Keratinocyte (primary cell): ENCODE results near the gene ELOVL6. TPM values are rescaled to one million over a fixed set of nuclear protein-coding genes. Genes with fewer than 3 reads are reported as not detected.

Experiments
- DNase-seq: peaks from one replicate; pipeline ENCODE4 v3.0.0-alpha.2; 2011; ENCODE audit warnings: low read depth, missing footprints, low spot score
- FAIRE-seq: peaks from 2 replicates; lab custom pipeline; 2011; peaks lifted over from hg19 to GRCh38; lab: Jason Lieb, UNC
- H2AFZ ChIP-seq: 2 replicates; pipeline ENCODE4 v1.6.0; 2012; ENCODE audit warnings: low read length, control low read depth, inconsistent platforms; ENCODE audit not compliant: control insufficient read depth
- H3K27ac ChIP-seq: 2 replicates; pipeline ENCODE4 v1.5.1; 2011; ENCODE audit warnings: low read length; ENCODE audit not compliant: control insufficient read depth, insufficient read depth
- H3K27me3 ChIP-seq: 3 replicates; pipeline ENCODE4 v1.6.0; 2011; ENCODE audit warnings: low read length; ENCODE audit not compliant: control insufficient read depth, insufficient read depth; ENCODE audit errors: extremely low read depth
- H3K36me3 ChIP-seq, 2 experiments: 2 replicates in 1 of 2; 3 replicates in 1 of 2; pipeline ENCODE4 v1.5.1; 2011; ENCODE audit warnings: low read length in 2 of 2, mild to moderate bottlenecking in 1 of 2; ENCODE audit not compliant: control insufficient read depth in 2 of 2, insufficient read depth in 2 of 2; ENCODE audit errors: extremely low read depth in 1 of 2
- H3K4me1 ChIP-seq: 3 replicates; pipeline ENCODE4 v1.5.1; 2011; ENCODE audit warnings: low read length; ENCODE audit not compliant: control insufficient read depth, insufficient read depth; ENCODE audit errors: extremely low read depth
- H3K4me2 ChIP-seq: 3 replicates; pipeline ENCODE4 v1.6.0; 2011; ENCODE audit warnings: low read depth, low read length; ENCODE audit not compliant: control insufficient read depth, insufficient read depth; ENCODE audit errors: extremely low read depth
- H3K4me3 ChIP-seq, 3 experiments: fragments of 200-600 bp in 1 of 3; sonication (generic) in 1 of 3; 2 replicates in 2 of 3; 3 replicates in 1 of 3; pipeline ENCODE4 v1.5.1; 2011 to 2016; ENCODE audit warnings: low read length in 3 of 3, mild to moderate bottlenecking in 3 of 3, control low read depth in 2 of 3, inconsistent platforms in 1 of 3, low read depth in 1 of 3, mixed read lengths in 1 of 3, mixed run types in 1 of 3, moderate library complexity in 1 of 3; ENCODE audit not compliant: control insufficient read depth in 2 of 3, insufficient read depth in 2 of 3; ENCODE audit errors: extremely low read depth in 1 of 3
- H3K79me2 ChIP-seq: 2 replicates; pipeline ENCODE4 v1.6.0; 2012; ENCODE audit warnings: low read length; ENCODE audit not compliant: control insufficient read depth, insufficient read depth
- H3K9ac ChIP-seq: 3 replicates; pipeline ENCODE4 v1.6.0; 2011; ENCODE audit warnings: low read length; ENCODE audit not compliant: control insufficient read depth, insufficient read depth; ENCODE audit errors: extremely low read depth
- H3K9me1 ChIP-seq: 3 replicates; pipeline ENCODE4 v1.6.0; 2011; ENCODE audit warnings: low read length; ENCODE audit not compliant: control insufficient read depth, insufficient read depth; ENCODE audit errors: extremely low read depth
- H3K9me3 ChIP-seq: 2 replicates; pipeline ENCODE4 v1.5.1; 2012; ENCODE audit warnings: low read depth, low read length; ENCODE audit not compliant: control insufficient read depth
- H4K20me1 ChIP-seq: 3 replicates; pipeline ENCODE4 v1.6.0; 2011; ENCODE audit warnings: low read length; ENCODE audit not compliant: control insufficient read depth, insufficient read depth; ENCODE audit errors: extremely low read depth
- EZH2 ChIP-seq: IDR thresholded peaks from one replicate; pipeline ENCODE4 v1.6.1; 2012; ENCODE audit warnings: inconsistent platforms, mild to moderate bottlenecking, low read length, moderate library complexity
- dilution Hi-C: fragments of 300-500 bp; cut with MboI; formaldehyde crosslinking; loops from one replicate; pipeline ENCODE4 v1.7.0; 2020; ENCODE audit warnings: low sequenced_read_pairs; ENCODE audit not compliant: extremely low pct_ligation_motif_present
- polyA plus RNA-seq, 5 experiments: library from polyadenylated mRNA; depleted of rRNA in 3 of 5; stranded (reverse) in 3 of 5; stranded (forward) in 1 of 5; unstranded in 1 of 5; fragments of >200 nt; gene quantifications; 1 replicate in 1 of 5; 2 replicates in 3 of 5; 3 replicates in 1 of 5; pipeline versions ENCODE4 v1.2.1 to v1.2.3, GENCODE V29; 2011 to 2012; ENCODE audit warnings: missing spikeins in 2 of 5, low read depth in 1 of 5, low replicate concordance in 1 of 5
- TF ChIP-seq, protein P1 (sequence below), 3 experiments: IDR thresholded peaks in 1 of 3; conservative IDR thresholded peaks in 1 of 3; optimal IDR thresholded peaks in 1 of 3; 2 replicates in 2 of 3; 3 replicates in 1 of 3; pipeline versions ENCODE3 to v1.5.1; 2011; ENCODE audit warnings: low read length in 3 of 3, mild to moderate bottlenecking in 3 of 3, moderate library complexity in 2 of 3, control low read depth in 1 of 3, inconsistent platforms in 1 of 3; ENCODE audit not compliant: insufficient read depth in 2 of 3; ENCODE audit errors: extremely low read depth in 1 of 3

The ELOVL6 gene
- polyA plus RNA-seq, 1 donor (not counting 4 experiments of a cell fraction or from before 2014, with no cell fraction given) = 65.9 TPM

GRCh38 chr4:110139111-110139510, 59.3 kb downstream of the ELOVL6 start:
- Histone ChIP-seq H3K4me3 (no peak overlapping the region), H3K27me3 (no peaks in the 10 kb centered on the region), H3K79me2 (peaks cover 8% of the 10 kb centered on the region), H3K9me1 (no peaks in the 10 kb centered on the region), H3K36me3 (peaks cover 0 to 3% of the 10 kb centered on the region in 2 experiments), H2AFZ (no peak overlapping the region), H3K9ac (no peak overlapping the region), H3K9me3 (no peaks in the 10 kb centered on the region), H3K4me1 (no peaks in the 10 kb centered on the region), H3K27ac (no peak overlapping the region), H4K20me1 (no peaks in the 10 kb centered on the region), H3K4me2 (no peak overlapping the region)
- no peak for FAIRE-seq
- TF ChIP-seq EZH2 = no peak
- TF ChIP-seq, protein P1, sequence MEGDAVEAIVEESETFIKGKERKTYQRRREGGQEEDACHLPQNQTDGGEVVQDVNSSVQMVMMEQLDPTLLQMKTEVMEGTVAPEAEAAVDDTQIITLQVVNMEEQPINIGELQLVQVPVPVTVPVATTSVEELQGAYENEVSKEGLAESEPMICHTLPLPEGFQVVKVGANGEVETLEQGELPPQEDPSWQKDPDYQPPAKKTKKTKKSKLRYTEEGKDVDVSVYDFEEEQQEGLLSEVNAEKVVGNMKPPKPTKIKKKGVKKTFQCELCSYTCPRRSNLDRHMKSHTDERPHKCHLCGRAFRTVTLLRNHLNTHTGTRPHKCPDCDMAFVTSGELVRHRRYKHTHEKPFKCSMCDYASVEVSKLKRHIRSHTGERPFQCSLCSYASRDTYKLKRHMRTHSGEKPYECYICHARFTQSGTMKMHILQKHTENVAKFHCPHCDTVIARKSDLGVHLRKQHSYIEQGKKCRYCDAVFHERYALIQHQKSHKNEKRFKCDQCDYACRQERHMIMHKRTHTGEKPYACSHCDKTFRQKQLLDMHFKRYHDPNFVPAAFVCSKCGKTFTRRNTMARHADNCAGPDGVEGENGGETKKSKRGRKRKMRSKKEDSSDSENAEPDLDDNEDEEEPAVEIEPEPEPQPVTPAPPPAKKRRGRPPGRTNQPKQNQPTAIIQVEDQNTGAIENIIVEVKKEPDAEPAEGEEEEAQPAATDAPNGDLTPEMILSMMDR (optimal IDR thresholded peaks at IDR 0.05 in 1 of 3, IDR thresholded peaks at IDR 0.05 in 1 of 3, conservative IDR thresholded peaks at IDR 0.05 in 1 of 3; ENCODE audit: extremely low read depth in 1 of 3, insufficient read depth in 2 of 3, low read length in 3 of 3) = no peak
- DNase-seq = no peak
- dilution Hi-C loops = no loop called here

GRCh38 chr4:110138551-110138950, 59.9 kb downstream of the ELOVL6 start:
- Histone ChIP-seq H3K9me1 (no peaks in the 10 kb centered on the region), H3K36me3 (peaks cover 0 to 3% of the 10 kb centered on the region in 2 experiments), H3K4me2 (no peak overlapping the region), H3K4me3 (no peak overlapping the region), H3K4me1 (no peaks in the 10 kb centered on the region), H3K27me3 (no peaks in the 10 kb centered on the region), H3K27ac (no peak overlapping the region), H2AFZ (no peak overlapping the region), H3K9me3 (no peaks in the 10 kb centered on the region), H3K9ac (no peak overlapping the region), H3K79me2 (peaks cover 6% of the 10 kb centered on the region), H4K20me1 (no peaks in the 10 kb centered on the region)
- FAIRE-seq = no peak
- dilution Hi-C loops = no loop called here
- no peak for DNase-seq
- no peak for TF ChIP-seq EZH2
- TF ChIP-seq, protein P1 (optimal IDR thresholded peaks at IDR 0.05 in 1 of 3, IDR thresholded peaks at IDR 0.05 in 1 of 3, conservative IDR thresholded peaks at IDR 0.05 in 1 of 3; ENCODE audit: extremely low read depth in 1 of 3, insufficient read depth in 2 of 3, low read length in 3 of 3) = no peak
